Neural progenitor cell (in vitro differentiated cells): Measurements from ENCODE around the gene CTNNAL1. TPM values are rescaled to one million over a fixed set of nuclear protein-coding genes. Genes with fewer than 3 reads are reported as not detected.

Experiments used
- DNase-seq: peaks from one replicate; pipeline ENCODE4 v3.0.0-alpha.2; 2016; ENCODE audit warnings: low spot score
- H2AFZ ChIP-seq: fragments of 200-600 bp; sonication (generic); replicated peaks from 2 replicates; pipeline ENCODE4 v1.6.1; 2016; ENCODE audit warnings: antibody characterized with exemption
- H3F3A ChIP-seq: fragments of 200-600 bp; sonication (generic); 2 replicates; pipeline ENCODE4 v1.6.1; 2016; ENCODE audit warnings: antibody characterized with exemption, low read depth
- H3K27ac ChIP-seq: fragments of 200-600 bp; sonication (generic); 2 replicates; pipeline ENCODE4 v1.5.1; 2016; ENCODE audit warnings: mild to moderate bottlenecking
- H3K27me3 ChIP-seq: fragments of 200-600 bp; sonication (generic); 2 replicates; pipeline ENCODE4 v1.6.1; 2016; ENCODE audit warnings: mild to moderate bottlenecking, moderate library complexity
- H3K36me3 ChIP-seq: fragments of 200-600 bp; sonication (generic); 2 replicates; pipeline ENCODE4 v1.5.1; 2016
- H3K4me1 ChIP-seq: fragments of 200-600 bp; sonication (generic); 2 replicates; pipeline ENCODE4 v1.6.1; 2016; ENCODE audit warnings: mixed run types
- H3K4me2 ChIP-seq: fragments of 200-600 bp; sonication (generic); 2 replicates; pipeline ENCODE4 v1.6.1; 2016
- H3K4me3 ChIP-seq: fragments of 200-600 bp; sonication (generic); 2 replicates; pipeline ENCODE4 v1.5.1; 2016
- H3K79me2 ChIP-seq: fragments of 200-600 bp; sonication (generic); 2 replicates; pipeline ENCODE4 v1.6.1; 2016; ENCODE audit warnings: low read depth
- H3K9ac ChIP-seq: fragments of 200-600 bp; sonication (generic); 2 replicates; pipeline ENCODE4 v1.6.1; 2016
- H3K9me3 ChIP-seq: fragments of 200-600 bp; sonication (generic); 2 replicates; pipeline ENCODE4 v1.5.1; 2016; ENCODE audit warnings: low read depth
- H4K20me1 ChIP-seq: fragments of 200-600 bp; sonication (generic); 2 replicates; pipeline ENCODE4 v1.6.1; 2016; ENCODE audit warnings: low read depth
- H3K27ac Mint-ChIP-seq: 3 replicates; pipeline ENCODE4 v1.8.0; 2021; ENCODE audit warnings: mixed read lengths
- H3K27me3 Mint-ChIP-seq: 2 replicates; pipeline ENCODE4 v1.8.0; 2022; ENCODE audit warnings: low read depth, mild to moderate bottlenecking, inconsistent platforms, moderate library complexity, mixed read lengths; ENCODE audit not compliant: insufficient read depth
- H3K36me3 Mint-ChIP-seq: 3 replicates; pipeline ENCODE4 v1.8.0; 2021; ENCODE audit warnings: mixed read lengths
- H3K4me1 Mint-ChIP-seq: 3 replicates; pipeline ENCODE4 v1.8.0; 2021; ENCODE audit warnings: mixed read lengths
- H3K4me3 Mint-ChIP-seq: 3 replicates; pipeline ENCODE4 v1.8.0; 2021; ENCODE audit warnings: mild to moderate bottlenecking, moderate library complexity, mixed read lengths
- H3K9me3 Mint-ChIP-seq: 3 replicates; pipeline ENCODE4 v1.8.0; 2020; ENCODE audit warnings: mixed read lengths
- CTCF ChIP-seq: fragments of 200-600 bp; sonication (generic); IDR thresholded peaks from 2 replicates; pipeline ENCODE4 v1.5.1; 2017; ENCODE audit warnings: antibody characterized with exemption, mild to moderate bottlenecking
- EZH2 ChIP-seq: fragments of 200-600 bp; sonication (generic); IDR thresholded peaks from 2 replicates; pipeline ENCODE4 v1.6.1; 2017; ENCODE audit warnings: antibody characterized with exemption, mild to moderate bottlenecking, moderate library complexity
- EZH2phosphoT487 ChIP-seq: fragments of 200-600 bp; sonication (generic); IDR thresholded peaks from 2 replicates; pipeline ENCODE4 v1.6.1; 2017; ENCODE audit warnings: antibody characterized with exemption
- total RNA-seq: library from RNA; depleted of rRNA; stranded (reverse); fragments of >200 nt; gene quantifications from 2 replicates; pipeline ENCODE4 v1.2.3, GENCODE V29; 2015; ENCODE audit warnings: low replicate concordance

The CTNNAL1 gene
- total RNA-seq, 1 donor from 2014 or later = 156 TPM

- H4K20me1 ChIP-seq = no peaks in the 10 kb centered on the region
- H3K9ac ChIP-seq = no peak overlapping the region
- TF ChIP-seq CTCF = no peak
- TF ChIP-seq EZH2phosphoT487 = no peak
- no peak for TF ChIP-seq EZH2
- H3K4me1 ChIP-seq = no peaks in the 10 kb centered on the region
- H3K27ac ChIP-seq = no peak overlapping the region
- no peak overlapping the region for H3K4me3 Mint-ChIP-seq
- H3F3A ChIP-seq = no peaks in the 10 kb centered on the region
- no peaks in the 10 kb centered on the region for H3K36me3 ChIP-seq
- peaks cover 35% of the 10 kb centered on the region for H3K36me3 Mint-ChIP-seq
- no peaks in the 10 kb centered on the region for H3K9me3 ChIP-seq
- no peak overlapping the region for H3K4me3 ChIP-seq
- no peaks in the 10 kb centered on the region for H3K79me2 ChIP-seq
- no peaks in the 10 kb centered on the region for H3K27me3 ChIP-seq
- no peak overlapping the region for H3K4me2 ChIP-seq
- no peak overlapping the region for H3K27ac Mint-ChIP-seq
- H3K9me3 Mint-ChIP-seq = no peaks in the 10 kb centered on the region
- no peak overlapping the region for H2AFZ ChIP-seq
- no peaks in the 10 kb centered on the region for H3K27me3 Mint-ChIP-seq
- no peak for DNase-seq
- no peaks in the 10 kb centered on the region for H3K4me1 Mint-ChIP-seq
Observed at GRCh38 chr9:109036744-109037680, 23.7 kb upstream of the CTNNAL1 start.

GRCh38 chr9:109035684-109036423, 22.6 kb upstream of the CTNNAL1 start:
- Histone ChIP-seq H3K4me3 (no peak overlapping the region), H3K9ac (no peak overlapping the region), H3K36me3 (no peaks in the 10 kb centered on the region), H3K4me1 (no peaks in the 10 kb centered on the region), H3K27ac (no peak overlapping the region), H3K9me3 (no peaks in the 10 kb centered on the region), H3F3A (no peaks in the 10 kb centered on the region), H3K27me3 (no peaks in the 10 kb centered on the region), H3K79me2 (no peaks in the 10 kb centered on the region), H3K4me2 (no peak overlapping the region), H4K20me1 (no peaks in the 10 kb centered on the region), H2AFZ (no peak overlapping the region)
- Mint-ChIP-seq H3K27me3 (no peaks in the 10 kb centered on the region), H3K27ac (no peak overlapping the region), H3K9me3 (no peaks in the 10 kb centered on the region), H3K4me3 (no peak overlapping the region), H3K36me3 (peaks cover 35% of the 10 kb centered on the region), H3K4me1 (no peaks in the 10 kb centered on the region)
- no peak for DNase-seq
- TF ChIP-seq EZH2phosphoT487 (no peak), CTCF (no peak), EZH2 (no peak)

DNA sequence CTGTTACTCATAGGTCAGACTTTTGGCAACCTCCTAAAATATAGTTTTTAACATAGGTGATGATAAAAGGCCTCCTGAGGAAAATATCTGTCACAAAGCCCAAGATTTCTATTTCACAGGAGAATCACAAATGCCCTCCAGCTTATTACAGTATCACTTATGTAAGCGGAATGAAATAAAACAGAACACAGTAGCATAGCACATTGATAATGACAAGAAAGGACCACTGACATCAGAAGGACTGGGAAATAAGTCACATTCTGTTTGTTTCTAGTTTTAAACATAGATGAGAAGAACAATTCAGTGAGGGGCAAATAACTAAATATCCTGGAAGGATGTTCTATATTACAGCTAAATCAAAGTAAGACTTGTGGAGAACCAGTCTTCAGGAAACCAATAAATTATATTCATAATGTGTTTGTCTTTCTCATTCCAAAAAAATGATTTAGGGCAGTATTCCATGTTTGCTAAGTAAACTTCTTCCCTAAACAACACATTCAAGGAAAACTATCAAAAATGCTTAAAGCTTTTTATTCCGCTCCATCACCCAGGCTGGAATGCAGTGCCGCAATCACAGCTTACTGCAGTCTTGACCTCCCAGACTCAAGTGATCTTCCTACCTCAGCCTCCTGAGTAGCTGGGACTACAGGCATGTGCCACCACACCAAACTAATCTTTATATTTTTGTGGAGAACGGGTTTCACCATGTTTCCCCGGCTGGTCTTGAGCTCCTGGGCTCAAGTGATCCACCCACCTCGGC, 20.8 kb upstream of the CTNNAL1 start:
- no peaks in the 10 kb centered on the region for H4K20me1 ChIP-seq
- H3K9me3 ChIP-seq = no peaks in the 10 kb centered on the region
- H3K4me1 ChIP-seq = no peaks in the 10 kb centered on the region
- no peak overlapping the region for H3K4me2 ChIP-seq
- no peak overlapping the region for H3K4me3 ChIP-seq
- H3K27me3 ChIP-seq = no peaks in the 10 kb centered on the region
- H3K9ac ChIP-seq = no peak overlapping the region
- peaks cover under 1% of the 10 kb centered on the region for H3K79me2 ChIP-seq
- Mint-ChIP-seq H3K36me3 (peaks cover 31% of the 10 kb centered on the region), H3K4me1 (no peaks in the 10 kb centered on the region), H3K4me3 (no peak overlapping the region), H3K27me3 (no peaks in the 10 kb centered on the region), H3K27ac (no peak overlapping the region), H3K9me3 (no peaks in the 10 kb centered on the region)
- H3K27ac ChIP-seq = no peak overlapping the region
- H2AFZ ChIP-seq = no peak overlapping the region
- TF ChIP-seq EZH2phosphoT487 (no peak), EZH2 (no peak), CTCF (no peak)
- DNase-seq = no peak
- H3K36me3 ChIP-seq = no peaks in the 10 kb centered on the region
- no peaks in the 10 kb centered on the region for H3F3A ChIP-seq
